Natural killer cell (primary cell): ENCODE measurements around the gene LENG1. TPM values are rescaled to one million over a fixed set of nuclear protein-coding genes. Genes with fewer than 3 reads are reported as not detected.

ENCODE experiments used
- ATAC-seq, 3 donors: fragments of 150-1000 bp in 2 of 3; fragments of 200-7000 bp in 1 of 3; cut with Tn5 transposase; 1 replicate in 1 of 3; 2 replicates in 2 of 3; pipeline ENCODE4 v1.10.0; 2021; ENCODE audit warnings: mild to moderate bottlenecking in 2 of 3, moderate library complexity in 2 of 3
- DNase-seq, 2 donors: peaks; one replicate each; pipeline versions ENCODE4 v3.0.0 to v3.0.0-alpha.2; 2013 to 2021; ENCODE audit warnings: mixed read lengths in 1 of 2
- H3K27ac ChIP-seq: one replicate; pipeline ENCODE4 v1.5.1; 2013; ENCODE audit warnings: mild to moderate bottlenecking, low read length
- H3K27me3 ChIP-seq: one replicate; pipeline ENCODE4 v1.6.1; 2013; ENCODE audit warnings: low read length; ENCODE audit not compliant: control insufficient read depth, insufficient read depth
- H3K36me3 ChIP-seq: one replicate; pipeline ENCODE4 v1.6.1; 2013; ENCODE audit warnings: low read length; ENCODE audit not compliant: control insufficient read depth, insufficient read depth
- H3K4me1 ChIP-seq: one replicate; pipeline ENCODE4 v1.6.1; 2013; ENCODE audit warnings: low read length; ENCODE audit not compliant: control insufficient read depth, insufficient read depth
- H3K4me3 ChIP-seq: one replicate; pipeline ENCODE4 v1.5.1; 2013; ENCODE audit warnings: low read length
- H3K9me3 ChIP-seq: one replicate; pipeline ENCODE4 v1.6.1; 2013; ENCODE audit warnings: low read length; ENCODE audit not compliant: control insufficient read depth, insufficient read depth
- H3K27ac Mint-ChIP-seq, 2 donors: one replicate each; pipeline ENCODE4 v1.8.0; 2022; ENCODE audit warnings: mild to moderate bottlenecking in 2 of 2, mixed read lengths in 2 of 2, moderate library complexity in 1 of 2
- H3K27me3 Mint-ChIP-seq, 2 donors: one replicate each; pipeline ENCODE4 v1.8.0; 2022; ENCODE audit warnings: low read depth in 2 of 2, mixed read lengths in 2 of 2
- H3K36me3 Mint-ChIP-seq: one replicate; pipeline ENCODE4 v1.8.0; 2022; ENCODE audit warnings: mixed read lengths
- H3K4me1 Mint-ChIP-seq, 2 donors: one replicate each; pipeline ENCODE4 v1.8.0; 2022; ENCODE audit warnings: mixed read lengths in 2 of 2
- H3K4me3 Mint-ChIP-seq: one replicate; pipeline ENCODE4 v1.8.0; 2022; ENCODE audit warnings: mild to moderate bottlenecking, moderate library complexity, mixed read lengths
- H3K9me3 Mint-ChIP-seq, 2 donors: one replicate each; pipeline ENCODE4 v1.8.0; 2022; ENCODE audit warnings: mixed read lengths in 2 of 2
- WGBS: methylation state at CpG from one replicate; pipeline ENCODE4 v1.1.7; 2013; ENCODE audit warnings: missing lambda C conversion rate; ENCODE audit not compliant: insufficient coverage; 5-methylcytosine and 5-hydroxymethylcytosine counted together
- intact Hi-C: fragments of 100-400 bp; cut with micrococcal nuclease; formaldehyde crosslinking; loops from one replicate; pipeline ENCODE4 v1.14.2; 2022
- total RNA-seq, 4 donors: library from RNA; stranded (reverse); fragments of 120-200 nt in 1 of 4; gene quantifications; one replicate each; pipeline versions ENCODE4 v1.2.3 to v1.2.4, GENCODE V29; 2013 to 2022
- TF ChIP-seq, protein P1 (sequence below): fragments of 200-600 bp; IDR thresholded peaks from one replicate; pipeline ENCODE4 v1.8.0; 2022; ENCODE audit warnings: antibody characterized with exemption

LENG1 gene
- total RNA-seq, 3 donors from 2014 or later (not counting 1 experiment from before 2014, with no cell fraction given) = 8.3 to 9.4 (median 9.1) TPM

- WGBS = 96% methylated on average over 37 of the region's 37 CpGs
- TF ChIP-seq, protein P1, sequence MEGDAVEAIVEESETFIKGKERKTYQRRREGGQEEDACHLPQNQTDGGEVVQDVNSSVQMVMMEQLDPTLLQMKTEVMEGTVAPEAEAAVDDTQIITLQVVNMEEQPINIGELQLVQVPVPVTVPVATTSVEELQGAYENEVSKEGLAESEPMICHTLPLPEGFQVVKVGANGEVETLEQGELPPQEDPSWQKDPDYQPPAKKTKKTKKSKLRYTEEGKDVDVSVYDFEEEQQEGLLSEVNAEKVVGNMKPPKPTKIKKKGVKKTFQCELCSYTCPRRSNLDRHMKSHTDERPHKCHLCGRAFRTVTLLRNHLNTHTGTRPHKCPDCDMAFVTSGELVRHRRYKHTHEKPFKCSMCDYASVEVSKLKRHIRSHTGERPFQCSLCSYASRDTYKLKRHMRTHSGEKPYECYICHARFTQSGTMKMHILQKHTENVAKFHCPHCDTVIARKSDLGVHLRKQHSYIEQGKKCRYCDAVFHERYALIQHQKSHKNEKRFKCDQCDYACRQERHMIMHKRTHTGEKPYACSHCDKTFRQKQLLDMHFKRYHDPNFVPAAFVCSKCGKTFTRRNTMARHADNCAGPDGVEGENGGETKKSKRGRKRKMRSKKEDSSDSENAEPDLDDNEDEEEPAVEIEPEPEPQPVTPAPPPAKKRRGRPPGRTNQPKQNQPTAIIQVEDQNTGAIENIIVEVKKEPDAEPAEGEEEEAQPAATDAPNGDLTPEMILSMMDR = no peak
- Histone ChIP-seq H3K27ac (no peak overlapping the region), H3K36me3 (no peaks in the 10 kb centered on the region), H3K27me3 (no peaks in the 10 kb centered on the region), H3K4me1 (no peaks in the 10 kb centered on the region), H3K9me3 (no peaks in the 10 kb centered on the region), H3K4me3 (no peak overlapping the region)
- Mint-ChIP-seq H3K4me1 (no peaks in the 10 kb centered on the region), H3K36me3 (no peaks in the 10 kb centered on the region), H3K27me3 (no peaks in the 10 kb centered on the region), H3K27ac (no peak overlapping the region), H3K4me3 (no peak overlapping the region), H3K9me3 (no peaks in the 10 kb centered on the region)
- ATAC-seq (no peak), DNase-seq (no peak)
- intact Hi-C loops = no loop called here
Observed at GRCh38 chr19:54180691-54181091, 21.2 kb upstream of the LENG1 start.

DNA sequence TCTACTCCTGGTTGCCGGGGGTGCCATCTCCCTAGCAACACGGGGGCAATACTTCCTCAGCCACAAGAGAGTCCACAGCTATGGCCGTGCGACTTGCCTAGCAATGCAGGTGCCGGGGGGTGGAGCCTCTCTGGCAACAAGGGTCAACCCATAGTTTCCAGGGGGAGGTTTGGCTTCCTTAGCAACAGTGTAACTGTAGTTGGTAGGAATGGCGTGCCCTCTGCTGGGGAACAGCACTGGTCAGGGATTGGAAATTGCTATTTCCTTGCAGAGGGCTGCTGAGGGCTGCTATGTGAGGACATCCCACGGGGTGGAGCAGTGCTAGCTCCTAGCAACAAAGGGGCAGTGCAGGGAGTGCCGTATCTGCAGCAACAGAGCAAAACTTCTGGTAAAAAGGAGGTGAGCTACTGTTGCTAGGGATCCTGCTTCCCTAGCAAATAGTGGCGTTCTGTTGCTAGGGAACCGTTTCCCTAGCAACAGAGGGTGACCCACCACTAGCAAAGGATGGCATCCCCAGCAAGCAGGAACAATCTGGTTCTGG, 20.5 kb upstream of the LENG1 start:
- no peaks in the 10 kb centered on the region for H3K4me1 Mint-ChIP-seq
- intact Hi-C loops = no loop called here
- H3K36me3 Mint-ChIP-seq = no peaks in the 10 kb centered on the region
- Histone ChIP-seq H3K36me3 (no peaks in the 10 kb centered on the region), H3K9me3 (no peaks in the 10 kb centered on the region), H3K4me1 (no peaks in the 10 kb centered on the region), H3K4me3 (no peak overlapping the region), H3K27ac (no peak overlapping the region), H3K27me3 (no peaks in the 10 kb centered on the region)
- no peaks in the 10 kb centered on the region for H3K27me3 Mint-ChIP-seq
- H3K27ac Mint-ChIP-seq = no peak overlapping the region
- no peak for DNase-seq
- WGBS = 75% methylated on average over 10 of the region's 10 CpGs
- no peak for ATAC-seq
- no peak overlapping the region for H3K4me3 Mint-ChIP-seq
- no peaks in the 10 kb centered on the region for H3K9me3 Mint-ChIP-seq
- TF ChIP-seq, protein P1 = no peak

DNA sequence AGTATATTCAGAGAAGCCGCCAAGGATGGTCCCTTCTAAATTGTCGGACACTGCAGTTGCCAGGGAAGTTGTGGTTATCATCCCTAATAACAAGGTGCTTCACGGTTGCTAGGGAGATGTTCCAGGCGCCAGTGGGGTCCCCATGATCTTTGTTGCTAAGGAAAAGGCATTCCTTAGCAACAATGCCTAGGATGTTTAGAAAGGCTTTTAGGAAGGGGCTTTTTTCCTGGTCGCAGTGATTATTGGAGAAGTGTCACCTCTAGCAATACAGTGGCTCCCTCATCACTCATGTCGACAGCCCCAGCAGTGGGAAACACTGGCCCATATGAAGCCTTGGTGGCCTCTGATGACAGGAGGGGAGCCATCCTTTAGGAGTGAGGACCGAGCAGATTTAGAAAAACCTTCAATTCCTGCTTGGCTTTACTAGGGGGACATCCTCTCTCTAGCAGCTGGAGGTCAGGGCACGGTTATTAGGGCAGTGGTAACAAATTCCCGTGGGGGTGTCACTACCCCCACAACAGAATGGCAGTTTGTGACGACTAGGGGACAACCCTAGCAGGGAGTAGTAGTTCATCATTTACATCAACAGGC, 19.8 kb upstream of the LENG1 start:
- Histone ChIP-seq H3K4me3 (no peak overlapping the region), H3K27ac (no peak overlapping the region), H3K27me3 (no peaks in the 10 kb centered on the region), H3K9me3 (no peaks in the 10 kb centered on the region), H3K36me3 (no peaks in the 10 kb centered on the region), H3K4me1 (no peaks in the 10 kb centered on the region)
- intact Hi-C loops = no loop called here
- no peak for DNase-seq
- Mint-ChIP-seq H3K36me3 (no peaks in the 10 kb centered on the region), H3K27me3 (no peaks in the 10 kb centered on the region), H3K4me1 (no peaks in the 10 kb centered on the region), H3K27ac (no peak overlapping the region), H3K4me3 (no peak overlapping the region), H3K9me3 (no peaks in the 10 kb centered on the region)
- TF ChIP-seq, protein P1 = no peak
- ATAC-seq = no peak
- WGBS = 95% methylated on average over 10 of the region's 10 CpGs
